Peyer's patch (tissue), 4 donors: ENCODE results near the gene F8.

ENCODE experiments used
- POLR2A ChIP-seq, 2 donors: fragments of 450-650 bp; IDR thresholded peaks; one replicate each; pipeline ENCODE4 v1.5.1; 2017; ENCODE audit warnings: antibody characterized with exemption in 2 of 2, mild to moderate bottlenecking in 2 of 2, moderate library complexity in 2 of 2
- TF ChIP-seq, protein P1 (sequence below), 6 experiments: fragments of 450-650 bp in 4 of 6; fragments of 200-600 bp in 2 of 6; sonication (generic) in 1 of 6; IDR thresholded peaks; one replicate each; pipeline ENCODE4 v1.5.1; 2017 to 2019; ENCODE audit warnings: antibody characterized with exemption in 6 of 6, mild to moderate bottlenecking in 3 of 6, moderate library complexity in 1 of 6

DNA sequence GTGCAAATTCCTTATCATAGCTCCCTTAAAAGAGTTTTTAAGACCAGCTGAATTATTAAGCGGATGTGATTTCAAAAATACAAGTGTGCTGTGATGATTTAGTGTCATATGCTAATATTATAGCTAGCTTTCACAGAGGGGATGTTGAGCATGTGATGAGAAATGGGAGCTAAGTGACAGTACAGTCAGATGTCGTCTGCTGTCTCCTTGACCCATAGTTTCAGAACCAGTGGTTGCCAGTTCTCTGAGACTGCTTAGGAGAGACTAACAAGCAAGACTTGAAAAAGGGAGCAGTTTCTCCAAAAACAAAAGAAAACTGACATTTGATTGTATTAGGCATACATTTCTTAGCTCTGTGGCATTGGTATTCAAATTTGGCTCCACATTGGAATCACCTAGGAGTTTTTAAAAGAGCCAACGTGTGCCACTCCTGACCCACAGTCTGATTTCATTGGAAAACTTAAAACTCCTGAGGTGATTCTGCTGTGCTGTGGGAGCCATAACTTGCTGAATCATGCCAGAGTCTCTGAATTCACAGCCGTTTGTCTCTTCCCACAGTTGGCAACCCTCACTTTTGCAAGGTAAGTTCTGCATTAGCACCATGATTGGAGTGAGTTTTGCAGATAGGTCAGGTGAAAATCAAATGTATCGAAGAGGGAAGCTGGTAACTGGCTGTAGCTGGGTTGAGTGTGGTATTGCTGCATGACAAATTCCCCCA lies 24.4 kb upstream of the F8 start:
- no peak for TF ChIP-seq POLR2A (IDR thresholded peaks at IDR 0.05)
- TF ChIP-seq, protein P1, sequence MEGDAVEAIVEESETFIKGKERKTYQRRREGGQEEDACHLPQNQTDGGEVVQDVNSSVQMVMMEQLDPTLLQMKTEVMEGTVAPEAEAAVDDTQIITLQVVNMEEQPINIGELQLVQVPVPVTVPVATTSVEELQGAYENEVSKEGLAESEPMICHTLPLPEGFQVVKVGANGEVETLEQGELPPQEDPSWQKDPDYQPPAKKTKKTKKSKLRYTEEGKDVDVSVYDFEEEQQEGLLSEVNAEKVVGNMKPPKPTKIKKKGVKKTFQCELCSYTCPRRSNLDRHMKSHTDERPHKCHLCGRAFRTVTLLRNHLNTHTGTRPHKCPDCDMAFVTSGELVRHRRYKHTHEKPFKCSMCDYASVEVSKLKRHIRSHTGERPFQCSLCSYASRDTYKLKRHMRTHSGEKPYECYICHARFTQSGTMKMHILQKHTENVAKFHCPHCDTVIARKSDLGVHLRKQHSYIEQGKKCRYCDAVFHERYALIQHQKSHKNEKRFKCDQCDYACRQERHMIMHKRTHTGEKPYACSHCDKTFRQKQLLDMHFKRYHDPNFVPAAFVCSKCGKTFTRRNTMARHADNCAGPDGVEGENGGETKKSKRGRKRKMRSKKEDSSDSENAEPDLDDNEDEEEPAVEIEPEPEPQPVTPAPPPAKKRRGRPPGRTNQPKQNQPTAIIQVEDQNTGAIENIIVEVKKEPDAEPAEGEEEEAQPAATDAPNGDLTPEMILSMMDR (IDR thresholded peaks at IDR 0.05) = no peak
